NCI-H82 treated with DMSO at 0.1 percent for 48 hours (cell line): ENCODE measurements around the gene CHD5.

Experiments
- DNase-seq: peaks from one replicate; lab custom pipeline; 2025; ENCODE audit not compliant: unreplicated experiment; lab: John Stamatoyannopoulos, UW

Gene CHD5

GRCh38 chr1:6202256-6202655 is 22.1 kb upstream of the CHD5 start:
- DNase-seq: no peak

- DNase-seq: no peak
Measured at GRCh38 chr1:6200188-6200809, 20.2 kb upstream of the CHD5 start.

- peak; percentile 98 for DNase-seq
Measured at GRCh38 chr1:6199298-6200187, 19.4 kb upstream of the CHD5 start, which contains the start of gene RPL22. TSS of gene RPL22 (minus strand) at chr1:6199595. CDS start at chr1:6199573, 22 bp downstream.

GRCh38 chr1:6198646-6199297 is 18.7 kb upstream of the CHD5 start:
- no peak for DNase-seq

- peak; percentile 12 for DNase-seq
Measured at GRCh38 chr1:6197746-6198427, 17.8 kb upstream of the CHD5 start.

GRCh38 chr1:6191968-6192367 is 11.8 kb upstream of the CHD5 start:
- no peak for DNase-seq

- no peak for DNase-seq
Measured at GRCh38 chr1:6188466-6188865, 8.3 kb upstream of the CHD5 start.

- DNase-seq: no peak
Measured at GRCh38 chr1:6185635-6186382, 5.7 kb upstream of the CHD5 start.

GRCh38 chr1:6185151-6185550 is 5.0 kb upstream of the CHD5 start:
- no peak for DNase-seq

- no peak for DNase-seq
Measured at GRCh38 chr1:6184083-6184783, 4.1 kb upstream of the CHD5 start.

GRCh38 chr1:6183520-6183989 is 3.4 kb upstream of the CHD5 start:
- no peak for DNase-seq

GRCh38 chr1:6181347-6181770 is 1.2 kb upstream of the CHD5 start:
- DNase-seq: no peak

GRCh38 chr1:6180707-6181311 is 688 bp upstream of the CHD5 start:
- DNase-seq: no peak

- no peak for DNase-seq
Measured at GRCh38 chr1:6179564-6180175, 451 bp downstream of the CHD5 start.

GRCh38 chr1:6178751-6179563 is 1.2 kb downstream of the CHD5 start:
- DNase-seq: no peak

GRCh38 chr1:6177681-6178380 is 2.3 kb downstream of the CHD5 start:
- DNase-seq: no peak

GRCh38 chr1:6176779-6177178 is 3.3 kb downstream of the CHD5 start:
- no peak for DNase-seq
